Sigmoid colon (tissue), 7 donors: ENCODE data around the gene TFAP2B. TPM values are rescaled to one million over a fixed set of nuclear protein-coding genes. Genes with fewer than 3 reads are reported as not detected.

Experiments
- DNase-seq: peaks from one replicate; pipeline ENCODE4 v3.0.0-alpha.2; 2019
- H3K27ac ChIP-seq, 4 donors: fragments of 200-600 bp; sonication (generic); one replicate each; pipeline ENCODE4 v1.5.1; 2016 to 2019; ENCODE audit warnings: mild to moderate bottlenecking in 1 of 4
- H3K27me3 ChIP-seq, 3 donors: fragments of 200-600 bp; sonication (generic); one replicate each; pipeline ENCODE4 v1.5.1; 2019; ENCODE audit warnings: mild to moderate bottlenecking in 1 of 3
- H3K36me3 ChIP-seq, 4 donors: fragments of 200-600 bp; sonication (generic); one replicate each; pipeline ENCODE4 v1.5.1; 2016 to 2019
- H3K4me1 ChIP-seq, 4 donors: fragments of 200-600 bp; sonication (generic); one replicate each; pipeline ENCODE4 v1.5.1; 2017 to 2019
- H3K4me3 ChIP-seq, 4 donors: fragments of 200-600 bp; sonication (generic); one replicate each; pipeline ENCODE4 v1.5.1; 2017 to 2019; ENCODE audit warnings: mild to moderate bottlenecking in 2 of 4, moderate library complexity in 1 of 4
- H3K9me3 ChIP-seq, 4 donors: fragments of 200-600 bp in 3 of 4; sonication (generic) in 3 of 4; one replicate each; pipeline versions ENCODE4 v1.5.1 to v1.6.1; 2013 to 2019
- EP300 ChIP-seq, 4 donors: sonication (generic); formaldehyde crosslinking; IDR thresholded peaks; one replicate each; pipeline ENCODE4 v1.6.1; 2017; ENCODE audit warnings: antibody characterized with exemption in 4 of 4
- POLR2A ChIP-seq, 2 donors: fragments of 450-650 bp; IDR thresholded peaks; one replicate each; pipeline ENCODE4 v1.6.1; 2016; ENCODE audit warnings: antibody characterized with exemption in 2 of 2, mild to moderate bottlenecking in 2 of 2, moderate library complexity in 2 of 2
- POLR2AphosphoS5 ChIP-seq, 4 donors: sonication (generic); formaldehyde crosslinking; IDR thresholded peaks; one replicate each; pipeline ENCODE4 v1.6.1; 2017; ENCODE audit warnings: antibody characterized with exemption in 4 of 4
- WGBS, 2 donors: extraction: QIAGEN DNeasy Blood & Tissue Kit; methylation state at CpG; one replicate each; pipeline ENCODE4 v1.1.7; 2013; 5-methylcytosine and 5-hydroxymethylcytosine counted together
- intact Hi-C: fragments of 100-400 bp; cut with DNase I; formaldehyde crosslinking; loops from one replicate; pipeline ENCODE4 v1.15.1; 2023
- polyA plus RNA-seq, 3 donors: library from polyadenylated mRNA; stranded (reverse); fragments of 200-250 nt; gene quantifications; one replicate each; pipeline ENCODE4 v1.2.3, GENCODE V29; 2013
- total RNA-seq, 4 donors: library from RNA; depleted of rRNA; stranded (reverse); fragments of >200 nt; gene quantifications; one replicate each; pipeline ENCODE4 v1.1.0, GENCODE V29; 2016
- TF ChIP-seq, protein P1 (sequence below), 4 experiments: fragments of 450-650 bp in 3 of 4; fragments of 200-600 bp in 1 of 4; IDR thresholded peaks; one replicate each; pipeline ENCODE4 v1.5.1; 2016 to 2019; ENCODE audit warnings: antibody characterized with exemption in 4 of 4, mild to moderate bottlenecking in 3 of 4, moderate library complexity in 2 of 4
- donor health status: healthy with polysubstance abuse.
- donor health status: Bipolar disorder and iron deficiency.
- donor health status: healthy.

Gene TFAP2B
- total and polyA plus RNA-seq, 7 donors, result under 0.01 to 0.66 (median 0.01) TPM; not detected in 4

DNA sequence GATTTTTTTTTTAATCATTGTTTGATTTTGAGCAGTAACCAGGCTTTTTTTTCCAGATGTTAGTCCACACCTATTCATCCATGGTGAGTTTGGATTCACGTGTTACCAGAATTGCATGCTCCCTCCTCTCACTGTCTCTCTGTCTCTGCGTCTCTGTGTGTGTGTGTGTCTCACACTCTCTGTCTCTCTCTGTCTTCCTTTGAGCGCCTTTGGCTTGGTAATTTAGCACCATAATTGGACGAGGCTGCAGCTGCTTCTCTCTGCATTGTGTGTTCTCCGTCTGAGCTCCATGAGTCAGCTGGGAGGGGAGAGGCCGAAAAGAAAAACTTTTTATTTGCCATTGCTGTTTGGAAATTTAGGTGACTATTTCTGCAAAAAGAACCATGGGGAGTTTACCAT is 3.4 kb downstream of the TFAP2B start:
- no peak overlapping the region for H3K27ac ChIP-seq
- DNase-seq, result no peak
- WGBS, 2 donors, result 2 to 5% methylated on average over 6 of the region's 6 CpGs
- no peaks in the 10 kb centered on the region for H3K9me3 ChIP-seq
- intact Hi-C loops, result no loop called here
- TF ChIP-seq, protein P1, sequence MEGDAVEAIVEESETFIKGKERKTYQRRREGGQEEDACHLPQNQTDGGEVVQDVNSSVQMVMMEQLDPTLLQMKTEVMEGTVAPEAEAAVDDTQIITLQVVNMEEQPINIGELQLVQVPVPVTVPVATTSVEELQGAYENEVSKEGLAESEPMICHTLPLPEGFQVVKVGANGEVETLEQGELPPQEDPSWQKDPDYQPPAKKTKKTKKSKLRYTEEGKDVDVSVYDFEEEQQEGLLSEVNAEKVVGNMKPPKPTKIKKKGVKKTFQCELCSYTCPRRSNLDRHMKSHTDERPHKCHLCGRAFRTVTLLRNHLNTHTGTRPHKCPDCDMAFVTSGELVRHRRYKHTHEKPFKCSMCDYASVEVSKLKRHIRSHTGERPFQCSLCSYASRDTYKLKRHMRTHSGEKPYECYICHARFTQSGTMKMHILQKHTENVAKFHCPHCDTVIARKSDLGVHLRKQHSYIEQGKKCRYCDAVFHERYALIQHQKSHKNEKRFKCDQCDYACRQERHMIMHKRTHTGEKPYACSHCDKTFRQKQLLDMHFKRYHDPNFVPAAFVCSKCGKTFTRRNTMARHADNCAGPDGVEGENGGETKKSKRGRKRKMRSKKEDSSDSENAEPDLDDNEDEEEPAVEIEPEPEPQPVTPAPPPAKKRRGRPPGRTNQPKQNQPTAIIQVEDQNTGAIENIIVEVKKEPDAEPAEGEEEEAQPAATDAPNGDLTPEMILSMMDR (IDR thresholded peaks at IDR 0.05), result no peak
- TF ChIP-seq EP300 (IDR thresholded peaks at IDR 0.05) (no peak), POLR2A (IDR thresholded peaks at IDR 0.05) (no peak), POLR2AphosphoS5 (IDR thresholded peaks at IDR 0.05) (no peak)
- H3K4me3 ChIP-seq, result no peak overlapping the region
- no peaks in the 10 kb centered on the region for H3K36me3 ChIP-seq
- H3K27me3 ChIP-seq, result peaks cover 78 to 100% (median 95%) of the 10 kb centered on the region in 3 donors
- H3K4me1 ChIP-seq, result peaks cover 0 to 20% (median 15%) of the 10 kb centered on the region in 4 donors

DNA sequence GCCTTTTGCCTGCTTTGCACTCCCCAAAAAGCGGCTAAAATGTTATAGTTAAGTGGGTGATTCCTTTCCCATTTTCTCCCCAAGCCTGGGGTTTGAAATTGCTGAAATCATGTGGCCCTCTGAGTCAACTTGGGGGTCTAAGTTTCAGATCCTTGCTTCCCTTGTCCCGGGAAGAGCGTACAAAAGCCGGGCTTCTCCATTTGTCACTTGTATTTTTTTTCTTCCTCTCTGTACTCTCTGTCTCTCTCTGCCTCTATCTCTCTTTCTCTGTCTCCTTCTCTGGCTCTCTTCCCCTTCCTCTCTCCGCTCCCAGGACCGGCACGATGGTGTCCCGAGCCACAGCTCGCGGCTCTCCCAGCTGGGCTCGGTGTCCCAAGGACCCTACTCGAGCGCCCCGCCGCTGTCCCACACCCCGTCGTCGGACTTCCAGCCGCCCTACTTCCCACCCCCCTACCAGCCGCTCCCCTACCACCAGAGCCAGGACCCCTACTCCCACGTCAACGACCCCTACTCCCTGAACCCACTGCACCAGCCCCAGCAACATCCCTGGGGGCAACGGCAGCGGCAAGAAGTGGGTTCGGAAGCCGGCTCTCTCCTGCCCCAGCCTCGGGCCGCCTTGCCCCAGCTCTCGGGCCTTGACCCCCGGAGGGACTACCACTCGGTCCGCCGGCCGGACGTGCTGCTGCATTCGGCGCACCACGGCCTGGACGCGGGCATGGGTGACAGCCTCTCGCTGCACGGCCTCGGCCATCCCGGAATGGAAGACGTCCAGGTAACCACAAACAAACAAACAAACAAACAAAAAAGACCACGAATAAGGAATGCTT is 4.6 kb downstream of the TFAP2B start:
- H3K27ac ChIP-seq, result no peak overlapping the region
- H3K4me3 ChIP-seq, result no peak overlapping the region
- peaks cover 68 to 100% (median 95%) of the 10 kb centered on the region in 3 donors for H3K27me3 ChIP-seq
- 6 to 14% methylated on average over 46 of the region's 46 CpGs for WGBS, 2 donors
- TF ChIP-seq POLR2AphosphoS5 (IDR thresholded peaks at IDR 0.05) (no peak), POLR2A (IDR thresholded peaks at IDR 0.05) (no peak), EP300 (IDR thresholded peaks at IDR 0.05) (no peak)
- TF ChIP-seq, protein P1 (IDR thresholded peaks at IDR 0.05), result no peak
- no peaks in the 10 kb centered on the region for H3K9me3 ChIP-seq
- intact Hi-C loops, result no loop called here
- peaks cover 0 to 20% (median 15%) of the 10 kb centered on the region in 4 donors for H3K4me1 ChIP-seq
- no peak for DNase-seq
- no peaks in the 10 kb centered on the region for H3K36me3 ChIP-seq

DNA sequence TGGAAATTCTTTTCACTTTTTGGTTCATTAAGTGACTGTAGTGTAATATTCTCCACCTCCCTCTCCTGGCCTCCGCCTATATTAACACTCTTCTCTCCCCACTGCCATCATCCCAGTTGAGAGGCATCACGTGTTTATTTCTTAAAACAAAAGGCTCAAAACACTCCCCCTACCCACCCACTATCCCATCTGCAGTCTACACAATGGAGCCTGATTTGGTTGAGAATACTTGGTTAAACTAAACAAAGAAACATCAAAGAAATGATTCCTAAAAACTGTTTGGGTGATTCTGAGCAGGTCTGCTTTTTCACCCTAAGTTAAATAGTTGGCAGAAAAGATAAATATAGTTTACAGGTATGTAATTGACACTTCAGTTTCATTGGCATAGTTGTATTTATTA is 5.9 kb downstream of the TFAP2B start:
- Histone ChIP-seq H3K27ac (no peak overlapping the region), H3K4me1 (peaks cover 0 to 15% (median 12%) of the 10 kb centered on the region in 4 donors), H3K9me3 (no peaks in the 10 kb centered on the region), H3K36me3 (no peaks in the 10 kb centered on the region), H3K4me3 (no peak overlapping the region), H3K27me3 (peaks cover 65 to 100% (median 88%) of the 10 kb centered on the region in 3 donors)
- WGBS, 2 donors, result 5 to 8% methylated on average over 2 of the region's 2 CpGs
- intact Hi-C loops, result no loop called here
- TF ChIP-seq POLR2A (IDR thresholded peaks at IDR 0.05), result no peak
- no peak for TF ChIP-seq POLR2AphosphoS5 (IDR thresholded peaks at IDR 0.05)
- TF ChIP-seq, protein P1 (IDR thresholded peaks at IDR 0.05), result no peak
- TF ChIP-seq EP300 (IDR thresholded peaks at IDR 0.05), result no peak
- DNase-seq, result no peak

GRCh38 chr6:50825375-50826036 is 6.8 kb downstream of the TFAP2B start:
- WGBS, 2 donors, result 6 to 11% methylated on average over 16 of the region's 16 CpGs
- intact Hi-C loops, result no loop called here
- Histone ChIP-seq H3K4me1 (peaks cover 0 to 5% (median 2%) of the 10 kb centered on the region in 4 donors), H3K27ac (no peak overlapping the region), H3K4me3 (no peak overlapping the region), H3K27me3 (peaks cover 57 to 99% (median 80%) of the 10 kb centered on the region in 3 donors), H3K36me3 (no peaks in the 10 kb centered on the region), H3K9me3 (no peaks in the 10 kb centered on the region)
- no peak for DNase-seq
- TF ChIP-seq POLR2A (IDR thresholded peaks at IDR 0.05), result no peak
- TF ChIP-seq, protein P1 (IDR thresholded peaks at IDR 0.05), result no peak
- no peak for TF ChIP-seq POLR2AphosphoS5 (IDR thresholded peaks at IDR 0.05)
- TF ChIP-seq EP300 (IDR thresholded peaks at IDR 0.05), result no peak
